H1 (cell line): ENCODE results near the gene SNRPA1. TPM values are rescaled to one million over a fixed set of nuclear protein-coding genes. Genes with fewer than 3 reads are reported as not detected.
A peak's percentile ranks its signal among the peaks of the same experiment; 100 is the strongest.

Experiments used
- CTCF ChIA-PET: fragments of 300-600 bp; sonication (Branson Sonifier 250); formaldehyde crosslinking; loops from one replicate; lab custom pipeline; 2021; ENCODE audit not compliant: partially characterized antibody; lab: Charles Lee
- POLR2A ChIA-PET: fragments of 300-600 bp; sonication (Branson Sonifier 250); formaldehyde crosslinking; loops from one replicate; lab custom pipeline; 2021; ENCODE audit warnings: inconsistent platforms; ENCODE audit not compliant: partially characterized antibody; lab: Charles Lee
- DNase-seq, 2 experiments: peaks; one replicate each; pipeline versions ENCODE4 v3.0.0 to v3.0.0-alpha.2; 2010 to 2022; ENCODE audit warnings: low spot score in 2 of 2, low read depth in 1 of 2, mixed read lengths in 1 of 2
- FAIRE-seq: peaks from 2 replicates; lab custom pipeline; 2011; peaks lifted over from hg19 to GRCh38; lab: Jason Lieb, UNC
- H2AFZ ChIP-seq: 2 replicates; pipeline ENCODE4 v1.8.1; 2012; ENCODE audit warnings: low read length, inconsistent platforms
- H2AK5ac ChIP-seq: 2 replicates; pipeline ENCODE4 v1.6.1; 2013; ENCODE audit warnings: low read depth, low read length
- H2BK120ac ChIP-seq: replicated peaks from 2 replicates; pipeline ENCODE3; 2013; ENCODE audit warnings: low read depth, low read length, inconsistent platforms
- H2BK12ac ChIP-seq: 2 replicates; pipeline ENCODE4 v1.6.1; 2013; ENCODE audit warnings: low read depth, low read length
- H2BK15ac ChIP-seq: 2 replicates; pipeline ENCODE4 v1.6.1; 2013; ENCODE audit warnings: low read length
- H2BK20ac ChIP-seq: 2 replicates; pipeline ENCODE4 v1.6.1; 2013; ENCODE audit warnings: low read length
- H2BK5ac ChIP-seq: 2 replicates; pipeline ENCODE4 v1.6.1; 2013; ENCODE audit warnings: low read depth, low read length
- H3K14ac ChIP-seq: 2 replicates; pipeline ENCODE4 v1.6.1; 2013; ENCODE audit warnings: inconsistent platforms; ENCODE audit not compliant: insufficient read length
- H3K18ac ChIP-seq: 2 replicates; pipeline ENCODE4 v1.6.1; 2013; ENCODE audit warnings: low read length; ENCODE audit errors: extremely low read depth
- H3K23ac ChIP-seq: 2 replicates; pipeline ENCODE4 v1.6.1; 2013; ENCODE audit warnings: inconsistent platforms; ENCODE audit not compliant: insufficient read length
- H3K23me2 ChIP-seq: 2 replicates; pipeline ENCODE4 v1.6.1; 2013; ENCODE audit warnings: low read depth, low read length
- H3K27ac ChIP-seq: 2 replicates; pipeline ENCODE4 v1.6.1; 2011; ENCODE audit warnings: low read depth, low read length, inconsistent platforms
- H3K27me3 ChIP-seq, 4 experiments: replicated peaks in 1 of 4; 1 replicate in 1 of 4; 2 replicates in 3 of 4; pipeline versions ENCODE4 v1.6.1 to v1.8.1; 2011 to 2013; ENCODE audit warnings: low read length in 3 of 4, mild to moderate bottlenecking in 3 of 4, inconsistent platforms in 2 of 4, mixed read lengths in 2 of 4, moderate library complexity in 1 of 4; ENCODE audit not compliant: control insufficient read depth in 3 of 4, insufficient read depth in 3 of 4; ENCODE audit errors: extremely low read depth in 1 of 4
- H3K36me3 ChIP-seq, 4 experiments: 2 replicates each; pipeline versions ENCODE4 v1.6.1 to v1.8.1; 2011 to 2013; ENCODE audit warnings: mild to moderate bottlenecking in 4 of 4, low read length in 3 of 4, moderate library complexity in 2 of 4, control low read depth in 1 of 4, inconsistent platforms in 1 of 4; ENCODE audit not compliant: insufficient read depth in 4 of 4, control insufficient read depth in 2 of 4
- H3K4ac ChIP-seq: replicated peaks from 2 replicates; pipeline ENCODE3; 2013; ENCODE audit warnings: low read length, low read depth, mixed read lengths, inconsistent platforms; ENCODE audit not compliant: insufficient read length
- H3K4me1 ChIP-seq, 4 experiments: replicated peaks in 1 of 4; 1 replicate in 1 of 4; 2 replicates in 3 of 4; pipeline versions ENCODE4 v1.6.1 to v1.8.1; 2011 to 2013; ENCODE audit warnings: low read length in 3 of 4, inconsistent platforms in 2 of 4, mixed read lengths in 1 of 4; ENCODE audit not compliant: insufficient read depth in 4 of 4, control insufficient read depth in 3 of 4
- H3K4me2 ChIP-seq, 2 experiments: 2 replicates each; pipeline versions ENCODE4 v1.6.1 to v1.8.1; 2011 to 2013; ENCODE audit warnings: low read depth in 2 of 2, low read length in 2 of 2, control low read depth in 1 of 2, inconsistent platforms in 1 of 2, mild to moderate bottlenecking in 1 of 2; ENCODE audit not compliant: insufficient read depth in 1 of 2
- H3K4me3 ChIP-seq, 4 experiments: fragments of 200-600, 300-600 bp in 1 of 4; sonication (generic), shearing (Covaris generic), sonication (Bioruptor Twin) in 1 of 4; 2 replicates each; pipeline versions ENCODE4 v1.5.1 to v1.8.1; 2011 to 2016; ENCODE audit warnings: low read length in 4 of 4, low read depth in 3 of 4, control low read depth in 2 of 4, inconsistent platforms in 2 of 4, mild to moderate bottlenecking in 2 of 4, mixed read lengths in 1 of 4, moderate library complexity in 1 of 4; ENCODE audit not compliant: insufficient read depth in 2 of 4; ENCODE audit errors: extremely low read depth in 1 of 4
- H3K56ac ChIP-seq: replicated peaks from 2 replicates; pipeline ENCODE3; 2013; ENCODE audit warnings: low read depth, mild to moderate bottlenecking, mixed read lengths, low read length, inconsistent platforms; ENCODE audit not compliant: insufficient read length
- H3K79me1 ChIP-seq: 2 replicates; pipeline ENCODE4 v1.6.1; 2013; ENCODE audit warnings: low read depth, low read length, control low read depth
- H3K79me2 ChIP-seq, 2 experiments: 2 replicates each; pipeline versions ENCODE4 v1.6.1 to v1.8.1; 2012 to 2013; ENCODE audit warnings: low read length in 2 of 2, mild to moderate bottlenecking in 2 of 2, inconsistent platforms in 1 of 2; ENCODE audit not compliant: insufficient read depth in 2 of 2, control insufficient read depth in 1 of 2
- H3K9ac ChIP-seq, 4 experiments: replicated peaks in 1 of 4; 1 replicate in 1 of 4; 2 replicates in 3 of 4; pipeline versions ENCODE4 v1.6.1 to v1.8.1; 2011 to 2013; ENCODE audit warnings: low read depth in 3 of 4, low read length in 3 of 4, control low read depth in 2 of 4, mild to moderate bottlenecking in 2 of 4, moderate library complexity in 2 of 4, inconsistent platforms in 1 of 4; ENCODE audit errors: extremely low read depth in 1 of 4
- H3K9me3 ChIP-seq, 2 experiments: 2 replicates each; pipeline versions ENCODE4 v1.6.1 to v1.8.1; 2012 to 2013; ENCODE audit warnings: mild to moderate bottlenecking in 2 of 2, moderate library complexity in 2 of 2, control low read depth in 1 of 2, inconsistent platforms in 1 of 2, low read depth in 1 of 2, low read length in 1 of 2, mixed read lengths in 1 of 2; ENCODE audit not compliant: insufficient read depth in 2 of 2
- H4K20me1 ChIP-seq, 2 experiments: replicated peaks in 1 of 2; 2 replicates each; pipeline versions ENCODE3 to v1.8.1; 2011 to 2013; ENCODE audit warnings: inconsistent platforms in 2 of 2, low read length in 2 of 2, mild to moderate bottlenecking in 1 of 2; ENCODE audit not compliant: insufficient read depth in 2 of 2, control insufficient read depth in 1 of 2
- H4K5ac ChIP-seq: 2 replicates; pipeline ENCODE4 v1.6.1; 2013; ENCODE audit warnings: low read length, low read depth, mixed read lengths, inconsistent platforms; ENCODE audit not compliant: insufficient read length
- H4K8ac ChIP-seq: 2 replicates; pipeline ENCODE4 v1.8.0; 2013; ENCODE audit warnings: mild to moderate bottlenecking, moderate library complexity, low read length, inconsistent platforms; ENCODE audit not compliant: insufficient read depth; ENCODE audit errors: extremely low read depth
- H4K91ac ChIP-seq: replicated peaks from 2 replicates; pipeline ENCODE3; 2013; ENCODE audit warnings: low read length, mixed read lengths, inconsistent platforms; ENCODE audit not compliant: insufficient read length
- ASH2L ChIP-seq: fragments of 200-600, 300-600 bp; sonication (generic); IDR thresholded peaks from one replicate; pipeline ENCODE4 v1.7.1; 2017; ENCODE audit warnings: low read length
- BCL11A ChIP-seq, 2 experiments: IDR thresholded peaks; one replicate each; pipeline ENCODE4 v1.6.1; 2011; ENCODE audit warnings: low read depth in 2 of 2, low read length in 2 of 2, mild to moderate bottlenecking in 2 of 2
- FOSL1 ChIP-seq: IDR thresholded peaks from 2 replicates; pipeline ENCODE4 v1.6.1; 2011; ENCODE audit warnings: mild to moderate bottlenecking, low read depth, low read length, moderate library complexity; ENCODE audit not compliant: insufficient read depth
- KDM4A ChIP-seq: IDR thresholded peaks from one replicate; pipeline ENCODE4 v1.7.1; 2012; ENCODE audit warnings: low read depth, mild to moderate bottlenecking, moderate library complexity, low read length, inconsistent platforms; ENCODE audit not compliant: severe bottlenecking
- POLR2A ChIP-seq, 2 experiments: IDR thresholded peaks; 1 replicate in 1 of 2; 2 replicates in 1 of 2; pipeline ENCODE4 v1.6.1; 2011; ENCODE audit warnings: low read depth in 2 of 2, low read length in 2 of 2, mild to moderate bottlenecking in 2 of 2; ENCODE audit errors: control extremely low read depth in 1 of 2
- POU5F1 ChIP-seq: IDR thresholded peaks from 2 replicates; pipeline ENCODE4 v1.6.1; 2011; ENCODE audit warnings: low read depth, mild to moderate bottlenecking, low read length, moderate library complexity
- SP2 ChIP-seq: IDR thresholded peaks from 2 replicates; pipeline ENCODE4 v1.6.1; 2012; ENCODE audit warnings: mild to moderate bottlenecking, low read length, inconsistent platforms
- WGBS, 2 experiments: shearing (Covaris generic) in 1 of 2; methylation state at CpG; one replicate each; pipeline versions ENCODE4 v1.1.6 to v1.1.7; 2013 to 2015; ENCODE audit warnings: low lambda C conversion rate in 2 of 2, mixed read lengths in 2 of 2, inconsistent platforms in 1 of 2, low coverage in 1 of 2, missing lambda C conversion rate in 1 of 2; ENCODE audit not compliant: insufficient replicate concordance in 2 of 2, insufficient coverage in 1 of 2, insufficient read length in 1 of 2; ENCODE audit errors: extremely low coverage in 1 of 2, missing lambda C conversion rate in 1 of 2; 5-methylcytosine and 5-hydroxymethylcytosine counted together
- polyA plus RNA-seq, 7 experiments: library from polyadenylated mRNA; depleted of rRNA in 3 of 7; stranded (reverse) in 5 of 7; unstranded in 2 of 7; fragments of >200 nt in 5 of 7; fragments of 200-250 nt in 2 of 7; gene quantifications; 1 replicate in 5 of 7; 2 replicates in 1 of 7; 4 replicates in 1 of 7; pipeline versions ENCODE4 v1.2.1 to v1.2.3, GENCODE V29; 2011 to 2013; ENCODE audit warnings: missing spikeins in 2 of 7, mixed read lengths in 2 of 7
- total RNA-seq: library from RNA; stranded (reverse); fragmentation: NEBNext Ultra II Directional; extraction: Animal tissue kit (Norgen Biotek cat#: 25700); gene quantifications from 2 replicates; pipeline ENCODE4 v1.2.1, GENCODE V29; 2021
- TF ChIP-seq, protein P1 (sequence below): IDR thresholded peaks from 2 replicates; pipeline ENCODE4 v1.6.1; 2012; ENCODE audit warnings: inconsistent platforms
- TF ChIP-seq, protein P2 (sequence below): IDR thresholded peaks from 2 replicates; pipeline ENCODE4 v1.6.1; 2012; ENCODE audit warnings: low read length, inconsistent platforms

Gene SNRPA1
- total and polyA plus RNA-seq, 2 of the 8 experiments (the other 6 are each of a cell fraction or from before 2014, with no cell fraction given): 140 to 221 TPM

DNA sequence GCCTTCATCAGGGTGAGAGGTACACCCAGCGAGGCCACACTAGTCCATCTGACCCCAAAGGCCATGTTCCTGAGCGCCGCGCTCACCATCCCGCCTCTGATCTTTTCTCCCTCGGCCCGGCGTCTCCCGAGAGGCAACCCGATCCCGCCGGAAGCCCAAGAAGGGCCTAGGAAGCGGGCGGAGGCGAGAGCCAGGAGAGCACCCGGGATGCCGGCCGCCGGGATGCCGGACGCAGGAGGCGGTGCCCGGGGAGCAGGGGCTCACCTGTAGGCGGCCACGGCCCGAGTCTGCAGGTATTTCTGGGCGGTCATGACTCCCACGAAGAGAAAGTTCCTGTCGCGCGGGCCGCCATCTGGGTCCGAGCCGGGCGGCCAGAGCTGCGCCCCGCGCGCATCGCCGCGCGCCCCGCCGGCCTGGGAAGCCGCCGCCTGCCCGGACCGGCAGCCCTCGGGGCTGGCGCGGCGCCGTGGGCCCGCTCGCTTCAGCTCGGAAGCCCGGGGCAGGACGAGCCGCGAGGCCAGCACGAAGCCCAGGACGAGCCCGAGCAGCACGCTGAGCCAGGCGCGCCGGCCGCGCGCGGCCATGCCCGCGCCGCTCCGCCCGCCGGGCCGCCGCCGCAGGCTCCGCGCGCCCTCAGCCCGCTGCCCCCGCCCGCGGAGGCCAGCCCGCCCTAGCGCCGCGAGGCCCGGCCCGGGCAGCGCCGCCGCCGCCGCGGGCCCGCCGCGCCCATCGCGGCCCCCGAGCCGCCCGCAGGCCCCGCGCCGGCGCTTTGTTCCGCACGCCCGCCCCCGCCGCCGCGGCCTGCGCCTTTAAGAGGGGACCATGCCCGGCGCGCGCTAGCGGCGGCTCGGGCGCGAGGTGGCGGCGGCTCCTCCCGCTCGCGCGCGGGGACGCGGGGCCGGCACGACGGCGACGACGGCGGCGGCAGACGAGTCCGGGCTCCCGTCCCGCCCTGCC lies 43.9 kb downstream of the SNRPA1 start:
- Histone ChIP-seq H2BK12ac (no peak overlapping the region), H3K79me2 (peaks cover 27 to 53% of the 10 kb centered on the region in 2 experiments), H4K20me1 (peaks cover 9 to 20% of the 10 kb centered on the region in 2 experiments), H4K8ac (peak overlapping the region; percentile 88), H3K14ac (no peak overlapping the region), H3K4me1 (peaks cover 6 to 16% (median 11%) of the 10 kb centered on the region in 4 experiments), H3K4me3 (peak overlapping the region; percentile 55 to 77 (median 74)), H3K18ac (no peak overlapping the region), H3K27me3 (peaks cover 0 to 3% (median 0%) of the 10 kb centered on the region in 4 experiments; a peak in 3 of 7 replicates), H2AK5ac (no peak overlapping the region), H3K9ac (peak overlapping the region; percentile 75 to 88 (median 84)), H3K4me2 (peak overlapping the region; percentile 89 to 97), H3K9me3 (no peaks in the 10 kb centered on the region), H3K36me3 (peaks cover 0 to 3% (median 0%) of the 10 kb centered on the region in 4 experiments; a peak in 1 of 8 replicates), H3K79me1 (peaks cover 5% of the 10 kb centered on the region), H2BK15ac (no peak overlapping the region), H2AFZ (no peak overlapping the region), H3K27ac (peak overlapping the region; percentile 18; the same call in 1 of the 2 replicates), H2BK5ac (peak overlapping the region; percentile 26; the same call in 1 of the 2 replicates), H2BK120ac (no peak overlapping the region), H2BK20ac (no peak overlapping the region), H3K4ac (no peak overlapping the region), H4K5ac (peak overlapping the region; percentile 53), H3K56ac (peak overlapping the region; percentile 40), H4K91ac (peak overlapping the region; percentile 83), H3K23ac (no peak overlapping the region), H3K23me2 (peaks cover 13% of the 10 kb centered on the region)
- DNase-seq (no peak), FAIRE-seq (no peak)
- POLR2A ChIA-PET: interaction anchor here (0.6 to 5.1 kb wide), 17 partner anchors 7 to 237 kb away, joined by 3 to 18 read pairs (median 4); no protein-coding TSS in a partner anchor
- WGBS, 2 experiments: 2% methylated on average over 36 of the region's 150 CpGs; no CpG with 5 or more reads in 1 of the 2 experiments
- CTCF ChIA-PET: interaction anchor here (1.0 to 9.9 kb wide), 9 partner anchors 62 to 240 kb away, joined by 3 to 216 read pairs (median 4); no protein-coding TSS in a partner anchor
- TF ChIP-seq POLR2A (IDR thresholded peaks at IDR 0.05; ENCODE audit: control extremely low read depth in 1 of 2, low read depth in 2 of 2, low read length in 2 of 2) (no peak), ASH2L (peak; percentile 38), FOSL1 (no peak), SP2 (no peak), POU5F1 (no peak), BCL11A (IDR thresholded peaks at IDR 0.05; ENCODE audit: low read depth in 2 of 2, low read length in 2 of 2) (no peak), KDM4A (peak; percentile 55)
- TF ChIP-seq, protein P1, sequence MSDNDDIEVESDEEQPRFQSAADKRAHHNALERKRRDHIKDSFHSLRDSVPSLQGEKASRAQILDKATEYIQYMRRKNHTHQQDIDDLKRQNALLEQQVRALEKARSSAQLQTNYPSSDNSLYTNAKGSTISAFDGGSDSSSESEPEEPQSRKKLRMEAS: no peak; the same call in 1 of the 2 replicates
- TF ChIP-seq, protein P2, sequence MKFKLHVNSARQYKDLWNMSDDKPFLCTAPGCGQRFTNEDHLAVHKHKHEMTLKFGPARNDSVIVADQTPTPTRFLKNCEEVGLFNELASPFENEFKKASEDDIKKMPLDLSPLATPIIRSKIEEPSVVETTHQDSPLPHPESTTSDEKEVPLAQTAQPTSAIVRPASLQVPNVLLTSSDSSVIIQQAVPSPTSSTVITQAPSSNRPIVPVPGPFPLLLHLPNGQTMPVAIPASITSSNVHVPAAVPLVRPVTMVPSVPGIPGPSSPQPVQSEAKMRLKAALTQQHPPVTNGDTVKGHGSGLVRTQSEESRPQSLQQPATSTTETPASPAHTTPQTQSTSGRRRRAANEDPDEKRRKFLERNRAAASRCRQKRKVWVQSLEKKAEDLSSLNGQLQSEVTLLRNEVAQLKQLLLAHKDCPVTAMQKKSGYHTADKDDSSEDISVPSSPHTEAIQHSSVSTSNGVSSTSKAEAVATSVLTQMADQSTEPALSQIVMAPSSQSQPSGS: no peak
